ENCODE results near the gene MYH11.

MYH11 gene

GRCh38 chr16:15856901-15857698, at the start of gene MYH11:
MYH11 (minus strand) TSS chr16:15857028; CDS start chr16:15838252, 18,776 bp downstream.
- no peak for DNase-seq (ENCODE audit: low read depth in 2 of 2)

GRCh38 chr16:15906439-15906838, 49.6 kb upstream of the MYH11 start:
- no peak for DNase-seq (ENCODE audit: low read depth in 2 of 2)

GRCh38 chr16:15903960-15904359, 47.1 kb upstream of the MYH11 start:
- no peak for DNase-seq (ENCODE audit: low read depth in 2 of 2)

- DNase-seq (ENCODE audit: low read depth in 2 of 2), result no peak
These were observed 44.2 kb upstream of the MYH11 start for GRCh38 chr16:15900901-15901500.

- no peak for DNase-seq (ENCODE audit: low read depth in 2 of 2)
These were observed 43.5 kb upstream of the MYH11 start for GRCh38 chr16:15900357-15900756.

GRCh38 chr16:15899538-15900100, 42.8 kb upstream of the MYH11 start:
- peak; percentile 58 to 61 for DNase-seq (ENCODE audit: low read depth in 2 of 2)

- no peak for DNase-seq (ENCODE audit: low read depth in 2 of 2)
These were observed 41.8 kb upstream of the MYH11 start for GRCh38 chr16:15898654-15899053.

GRCh38 chr16:15897834-15898254, 41.0 kb upstream of the MYH11 start:
- DNase-seq (ENCODE audit: low read depth in 2 of 2), result peak; percentile 22 to 27

GRCh38 chr16:15897121-15897780, 40.4 kb upstream of the MYH11 start:
- peak; percentile 44 to 46 for DNase-seq (ENCODE audit: low read depth in 2 of 2)

GRCh38 chr16:15894571-15895374, 37.9 kb upstream of the MYH11 start:
- DNase-seq (ENCODE audit: low read depth in 2 of 2), result no peak

GRCh38 chr16:15891508-15891907, 34.7 kb upstream of the MYH11 start:
- DNase-seq (ENCODE audit: low read depth in 2 of 2), result no peak

- peak; percentile 98 for DNase-seq (ENCODE audit: low read depth in 2 of 2)
These were observed 31.5 kb upstream of the MYH11 start, which contains the start of gene CEP20 for GRCh38 chr16:15888072-15888976. CEP20 (minus strand) TSS chr16:15888603; CDS start chr16:15888585, 18 bp downstream.

- DNase-seq (ENCODE audit: low read depth in 2 of 2), result no peak
These were observed 30.5 kb upstream of the MYH11 start for GRCh38 chr16:15887283-15887682.

- DNase-seq (ENCODE audit: low read depth in 2 of 2), result no peak
These were observed 29.2 kb upstream of the MYH11 start for GRCh38 chr16:15886078-15886477.

- no peak for DNase-seq (ENCODE audit: low read depth in 2 of 2)
These were observed 28.8 kb upstream of the MYH11 start for GRCh38 chr16:15885560-15886001.

- no peak for DNase-seq (ENCODE audit: low read depth in 2 of 2)
These were observed 25.7 kb upstream of the MYH11 start for GRCh38 chr16:15882563-15882962.

- DNase-seq (ENCODE audit: low read depth in 2 of 2), result no peak
These were observed 25.1 kb upstream of the MYH11 start for GRCh38 chr16:15881794-15882379.

GRCh38 chr16:15880434-15881308, 23.8 kb upstream of the MYH11 start:
- DNase-seq (ENCODE audit: low read depth in 2 of 2), result no peak

GRCh38 chr16:15879255-15879811, 22.5 kb upstream of the MYH11 start:
- DNase-seq (ENCODE audit: low read depth in 2 of 2), result peak; percentile 80 to 84
